ENCODE measurements around the gene GOLGA6L2.

DNA sequence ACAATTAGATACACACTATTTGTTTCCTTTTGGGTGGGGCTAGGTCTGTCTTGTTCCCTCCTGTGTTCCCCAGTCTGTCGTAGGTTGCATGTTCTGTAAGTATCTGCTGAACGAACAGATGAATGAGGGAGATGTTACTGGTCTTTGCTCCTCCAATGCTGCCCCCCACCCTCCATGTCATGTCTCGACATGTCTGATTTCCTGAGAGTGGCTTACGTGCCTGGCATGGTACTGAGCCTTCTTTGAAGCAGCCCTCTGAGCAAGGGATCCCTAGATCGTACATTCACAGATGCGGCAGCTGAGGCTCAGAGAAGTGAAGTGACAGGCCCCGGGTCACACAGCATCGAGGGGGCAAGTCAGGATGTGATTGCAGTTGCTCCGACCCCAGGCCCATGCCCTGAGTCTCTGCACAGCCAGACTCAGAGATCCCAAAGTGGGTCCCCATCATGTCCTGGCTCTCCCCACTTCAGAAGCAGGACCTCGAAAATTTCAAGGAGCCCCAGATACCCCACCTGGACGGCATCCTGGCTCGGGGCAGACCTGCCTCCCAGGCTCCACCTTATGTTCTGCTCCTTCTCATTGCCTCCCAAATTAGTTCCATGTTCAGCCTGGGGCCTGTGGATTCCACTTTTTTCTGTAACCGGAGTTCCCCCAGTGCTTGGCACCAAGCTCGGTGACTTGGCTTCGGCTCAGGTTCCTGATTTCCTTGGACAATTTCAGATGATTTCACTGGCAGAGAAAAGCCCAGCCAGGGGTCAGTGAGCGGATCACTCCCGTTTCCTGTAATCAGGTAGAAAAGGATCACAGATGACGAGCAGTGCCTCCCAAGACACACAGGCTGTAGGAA is 24.7 kb downstream of the GOLGA6L2 start:
- TF ChIP-seq CTCF (IDR thresholded peaks at IDR 0.05): no peak
- no peak for TF ChIP-seq ZFX (IDR thresholded peaks at IDR 0.05; ENCODE audit: borderline replicate concordance)

Measured in 22Rv1 (cell line).